T-helper 9 cell (primary cell): Measurements from ENCODE around the gene WNT7B.
A peak's percentile ranks its signal among the peaks of the same experiment; 100 is the strongest.
"Not testable (repeated sequence)": the region's sequence is repeated elsewhere in the genome, so short reads cannot be mapped to it uniquely, and the experiment has no call there.

Experiments used
- DNase-seq: peaks from one replicate; pipeline ENCODE4 v3.0.0-alpha.2; 2020

The WNT7B gene

DNA sequence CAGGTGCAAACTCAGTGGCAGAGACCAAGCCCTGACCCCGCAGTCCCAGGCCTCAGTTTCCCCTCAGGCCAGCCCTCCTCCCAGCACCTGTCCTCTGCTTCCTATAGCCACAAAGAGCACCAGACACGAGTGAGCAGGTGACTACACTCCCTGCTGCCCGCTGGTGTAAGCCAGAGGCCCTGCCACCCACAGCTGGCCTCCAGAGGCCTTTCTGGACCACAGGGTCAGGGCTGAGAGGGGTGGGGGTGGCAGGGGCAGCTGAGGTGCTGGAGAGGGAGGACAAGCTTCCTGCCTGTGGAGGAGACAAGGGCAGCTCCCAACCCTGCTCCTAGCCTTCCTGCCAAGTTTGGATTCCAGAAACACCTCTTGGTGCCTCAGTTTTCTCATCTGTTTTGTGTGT lies 31.3 kb upstream of the WNT7B start:
- no peak for DNase-seq

DNA sequence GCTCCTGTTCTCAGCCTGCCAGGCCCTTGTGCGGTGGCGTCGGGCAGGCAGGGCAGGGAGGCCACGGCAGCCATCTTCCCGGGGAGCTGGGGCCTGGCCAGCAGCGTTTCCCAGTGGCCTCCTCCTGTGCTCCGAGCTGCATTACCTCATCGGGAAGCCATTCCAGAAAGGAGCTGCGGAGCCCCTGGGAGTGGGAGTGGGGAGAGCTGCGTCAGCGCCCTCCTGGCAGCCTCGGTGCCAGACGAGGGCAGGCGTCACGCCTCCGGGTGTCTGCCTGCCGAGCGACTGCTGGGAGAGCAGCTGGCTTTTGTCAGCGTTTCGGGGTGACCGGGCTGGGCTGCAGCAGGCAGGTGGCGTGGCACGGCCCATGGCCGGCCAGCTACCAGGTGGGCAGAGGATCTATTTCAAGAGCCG lies 30.9 kb upstream of the WNT7B start:
- DNase-seq: no peak

DNA sequence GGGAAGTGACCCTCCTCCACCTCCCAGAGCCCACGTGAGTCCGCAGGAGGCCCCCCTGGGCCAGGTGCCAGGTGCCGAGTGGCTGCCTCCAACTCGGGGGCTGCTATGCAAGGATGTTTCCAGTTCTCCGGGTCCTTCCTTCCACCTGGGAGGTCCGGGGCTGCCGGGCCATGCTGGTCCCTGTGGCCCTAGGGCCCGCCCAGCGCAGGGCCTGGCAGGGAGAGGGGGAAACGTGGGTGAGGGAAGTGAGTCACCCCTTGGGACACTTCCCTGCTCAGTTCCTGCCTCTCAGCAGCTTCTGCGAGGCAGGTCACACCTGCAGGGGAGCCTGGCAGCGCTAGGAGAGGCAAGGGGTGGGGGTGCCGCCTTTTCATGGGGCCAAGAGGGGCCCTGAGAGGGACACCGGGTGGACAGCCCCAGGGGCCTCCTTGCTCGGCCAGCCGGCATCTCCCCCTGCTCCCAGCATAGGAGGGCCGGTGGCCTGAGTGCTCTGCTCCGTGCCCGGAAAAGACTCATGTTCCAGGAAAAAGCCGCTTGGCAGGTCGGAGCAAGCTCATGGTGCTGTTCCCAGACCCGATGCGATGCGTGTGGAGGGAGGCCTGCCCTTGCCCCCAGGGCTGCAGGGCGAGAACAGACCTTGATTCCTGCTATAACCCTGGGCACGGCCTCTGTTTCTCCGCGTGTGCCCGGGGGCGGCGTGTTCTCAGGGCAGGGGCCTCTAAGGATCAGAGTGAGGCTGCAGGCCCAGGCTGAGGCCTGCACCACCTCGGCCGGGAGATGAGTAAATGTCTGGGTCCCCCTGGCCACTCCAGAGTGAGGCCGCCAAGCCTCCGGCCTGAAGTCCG lies 30.3 kb upstream of the WNT7B start:
- no peak for DNase-seq

DNA sequence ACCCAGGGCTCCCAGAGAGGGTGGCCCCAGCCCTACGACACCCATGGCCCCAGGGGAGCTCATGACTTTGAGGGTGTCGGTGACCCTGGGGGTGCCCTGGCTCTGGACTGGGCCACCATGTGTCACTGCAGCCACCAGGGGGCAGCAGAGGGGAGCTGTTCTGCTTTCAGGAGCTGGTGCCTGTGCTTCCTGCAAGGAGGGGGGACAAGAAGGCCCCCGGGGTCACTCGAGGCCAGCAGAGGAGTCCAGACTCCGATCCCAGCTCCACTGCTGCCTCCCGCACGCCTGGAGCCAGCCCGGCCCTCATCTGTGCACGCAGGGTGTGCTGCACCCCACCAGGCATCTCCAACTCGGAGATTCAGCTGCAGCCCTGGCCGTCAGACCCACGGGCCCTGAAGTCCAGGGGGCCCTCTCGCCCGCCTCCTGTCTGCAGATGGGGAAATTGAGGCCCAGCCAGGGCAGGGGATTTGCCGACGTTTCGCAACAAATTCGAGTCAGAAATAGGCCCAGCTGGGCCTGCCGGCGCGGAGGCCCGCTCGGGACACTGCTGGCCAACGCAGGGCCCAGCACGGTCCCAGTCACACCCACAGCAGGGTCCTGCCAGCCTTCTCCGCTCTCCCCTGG lies 29.5 kb upstream of the WNT7B start:
- DNase-seq: peak; percentile 94

DNA sequence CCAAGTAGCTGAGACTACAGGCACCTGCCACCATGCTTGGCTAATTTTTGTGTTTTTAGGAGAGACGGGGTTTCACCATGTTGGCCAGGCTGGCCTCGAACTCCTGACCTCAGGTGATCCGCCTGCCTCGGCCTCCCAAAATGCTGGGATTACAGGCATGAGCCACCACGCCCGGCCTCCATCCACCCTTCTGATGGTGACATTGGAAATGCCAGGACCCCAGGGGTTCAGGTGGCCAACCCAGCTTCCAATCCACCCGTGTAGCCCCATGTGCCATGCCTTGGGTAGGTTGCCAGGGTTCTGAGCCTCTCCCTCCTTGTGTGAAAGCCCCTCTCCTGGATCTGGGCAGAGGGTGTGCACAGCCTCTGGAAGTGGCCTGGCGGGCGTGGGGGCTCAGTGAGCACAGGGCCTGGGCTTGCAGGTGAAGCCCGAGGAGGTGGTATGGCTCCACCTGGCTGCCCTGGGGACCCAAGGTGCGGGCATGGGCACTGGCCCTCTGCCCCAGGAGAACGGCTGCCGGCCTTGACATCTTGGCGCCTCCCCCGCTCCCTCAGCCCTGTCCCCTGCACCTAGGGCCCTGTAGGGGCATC lies 28.2 kb upstream of the WNT7B start:
- not testable (repeated sequence) for DNase-seq

DNA sequence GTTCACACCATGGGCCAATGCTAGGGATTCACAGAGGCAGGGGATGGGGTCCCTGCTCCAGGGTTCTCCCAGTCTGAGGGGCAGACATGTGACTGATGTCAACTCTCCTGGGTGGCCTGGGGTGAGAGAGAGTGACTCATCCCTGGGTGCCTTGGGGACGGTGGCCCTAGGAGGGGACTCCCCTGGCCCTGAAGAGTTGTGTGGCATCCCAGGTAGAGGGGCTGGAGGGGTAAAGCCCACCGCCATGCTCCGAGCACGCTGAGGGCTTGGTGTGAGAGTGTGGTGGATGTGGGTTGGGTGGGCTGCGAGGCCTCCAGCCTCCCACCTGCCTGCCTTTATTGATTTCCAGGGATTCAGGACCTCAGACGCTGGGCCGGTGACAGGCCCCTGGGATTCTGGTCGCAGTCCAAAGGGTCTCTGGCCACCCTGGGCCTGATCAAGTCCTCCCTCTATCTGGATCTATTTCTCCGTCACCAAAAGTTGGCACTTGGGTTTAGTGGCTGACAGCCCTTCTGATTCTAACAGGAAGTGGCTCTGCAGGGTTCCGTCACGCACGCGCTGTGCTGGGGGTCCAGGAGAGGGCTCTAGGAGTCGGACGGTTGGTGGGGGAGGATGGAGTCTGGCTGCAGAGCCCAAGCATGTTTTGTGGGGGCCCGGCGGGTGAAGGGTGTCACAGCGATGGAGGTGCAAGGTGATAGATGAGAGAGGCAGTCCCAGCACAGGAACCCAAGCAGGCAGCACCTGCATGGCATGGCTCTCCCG lies 27.3 kb upstream of the WNT7B start:
- DNase-seq: no peak

DNA sequence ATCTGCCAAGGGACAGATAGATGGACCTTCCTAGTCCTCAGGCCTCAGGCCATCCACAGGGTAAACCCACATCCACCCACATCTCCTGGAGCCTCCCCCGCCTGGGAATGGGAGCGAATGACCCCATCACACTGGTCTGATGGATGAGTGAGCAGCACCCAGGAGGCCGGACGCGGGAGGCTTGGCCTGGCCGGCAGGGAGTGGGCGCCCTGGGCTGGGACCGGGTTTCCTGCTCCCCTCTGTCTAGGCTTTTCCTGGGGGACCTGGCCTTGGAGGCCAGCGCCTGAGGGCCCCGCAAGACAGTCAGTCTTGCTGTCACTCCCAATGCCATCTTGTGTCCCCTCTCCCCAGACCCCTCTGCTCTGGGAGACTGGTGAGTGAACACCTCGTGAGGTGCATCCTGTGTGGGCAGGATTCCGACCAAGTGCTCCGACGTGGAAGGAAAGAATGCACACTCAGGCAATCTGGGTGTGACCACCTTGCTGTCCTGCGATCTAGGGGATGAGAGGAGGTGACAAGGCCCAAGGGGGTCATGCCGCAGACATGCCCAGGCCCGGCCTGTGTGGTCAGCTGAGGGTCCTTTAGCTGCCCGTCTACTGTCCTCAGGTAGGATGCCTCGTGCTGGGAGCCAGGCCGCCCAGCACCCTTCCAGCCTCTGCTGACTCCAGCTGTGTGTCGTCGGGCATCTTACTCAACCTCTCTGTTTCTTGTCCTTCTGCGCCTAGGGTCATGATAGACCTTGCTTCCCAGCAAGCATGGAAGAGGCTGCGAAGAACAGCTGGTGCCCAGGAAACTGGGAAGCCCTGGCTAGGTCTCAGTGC lies 26.5 kb upstream of the WNT7B start:
- no peak for DNase-seq

DNA sequence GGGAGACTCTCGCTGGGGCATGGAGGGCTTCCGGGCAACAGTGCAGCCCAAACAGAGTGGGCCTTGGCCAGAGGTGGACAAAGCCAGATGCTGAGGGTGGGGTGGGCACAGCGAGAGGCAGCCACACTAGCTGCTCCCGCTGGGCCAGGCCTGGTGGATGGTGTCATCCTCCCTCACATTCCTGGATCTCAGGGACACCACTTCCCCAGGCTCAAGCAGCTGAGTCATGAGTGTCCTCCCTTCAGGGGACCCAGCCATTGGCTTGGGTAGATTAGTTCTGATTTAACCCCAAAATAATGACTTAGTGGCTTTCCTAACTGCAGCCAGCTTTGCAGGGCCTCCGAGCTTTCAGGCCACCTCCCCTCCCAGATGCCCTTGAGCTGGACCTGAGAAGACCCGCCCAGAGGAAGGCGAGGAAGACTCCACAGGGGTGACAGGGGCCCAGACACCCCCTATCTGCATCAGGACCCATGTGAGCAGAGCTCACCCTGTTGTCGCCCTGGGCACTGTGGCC lies 25.9 kb upstream of the WNT7B start:
- DNase-seq: no peak

DNA sequence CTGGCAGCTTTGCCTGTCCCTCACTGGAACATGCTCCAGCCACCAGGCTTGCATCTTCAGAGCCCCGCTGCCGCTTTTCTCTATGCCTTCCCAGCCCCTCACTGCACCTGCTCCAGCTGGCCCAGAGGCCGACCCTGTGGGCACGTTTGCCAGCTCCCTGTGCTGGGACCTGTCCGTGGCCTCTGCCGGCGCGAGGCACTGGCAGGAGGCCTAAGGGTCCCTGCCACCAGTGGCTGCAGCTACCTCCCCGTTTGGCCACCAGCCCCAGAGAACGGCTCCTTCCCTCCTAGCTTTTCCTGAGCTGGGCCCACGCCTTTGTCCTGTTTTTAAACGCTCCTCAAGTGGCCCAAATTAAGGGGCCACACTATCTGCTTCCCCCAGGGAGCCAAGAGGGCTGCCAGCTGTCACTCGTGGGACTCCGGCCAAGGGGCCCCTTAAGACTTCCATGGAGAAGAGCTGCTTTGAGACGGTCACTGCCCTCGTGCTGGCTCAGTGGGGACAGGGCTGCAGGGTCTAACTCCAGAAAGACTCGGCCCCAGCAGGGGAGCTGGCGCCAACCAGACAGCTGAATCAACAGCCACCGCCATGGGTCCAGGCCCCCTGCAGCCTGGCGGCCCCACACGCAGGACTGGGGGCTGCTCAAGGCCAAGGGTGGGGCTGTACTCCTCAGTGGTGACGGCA lies 24.6 kb upstream of the WNT7B start:
- DNase-seq: no peak

DNA sequence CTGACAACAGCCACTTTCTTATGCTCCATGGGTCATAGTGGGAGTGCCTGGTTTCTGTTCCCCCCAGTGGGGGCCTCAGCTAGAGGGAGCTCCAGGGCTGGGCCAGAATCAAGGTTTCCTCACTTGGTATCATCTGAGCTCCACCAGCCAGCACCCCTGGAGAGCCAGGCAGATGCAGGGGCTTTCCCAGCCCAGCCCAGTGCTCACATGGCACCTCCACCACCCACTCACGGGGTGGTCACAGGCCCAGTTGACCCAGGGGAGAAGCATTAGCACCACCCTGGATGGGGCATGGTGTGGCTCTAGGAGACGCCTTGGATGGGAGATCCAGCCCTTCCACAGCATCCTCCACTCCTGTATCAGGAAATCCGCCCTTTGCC lies 24.1 kb upstream of the WNT7B start:
- DNase-seq: no peak

DNA sequence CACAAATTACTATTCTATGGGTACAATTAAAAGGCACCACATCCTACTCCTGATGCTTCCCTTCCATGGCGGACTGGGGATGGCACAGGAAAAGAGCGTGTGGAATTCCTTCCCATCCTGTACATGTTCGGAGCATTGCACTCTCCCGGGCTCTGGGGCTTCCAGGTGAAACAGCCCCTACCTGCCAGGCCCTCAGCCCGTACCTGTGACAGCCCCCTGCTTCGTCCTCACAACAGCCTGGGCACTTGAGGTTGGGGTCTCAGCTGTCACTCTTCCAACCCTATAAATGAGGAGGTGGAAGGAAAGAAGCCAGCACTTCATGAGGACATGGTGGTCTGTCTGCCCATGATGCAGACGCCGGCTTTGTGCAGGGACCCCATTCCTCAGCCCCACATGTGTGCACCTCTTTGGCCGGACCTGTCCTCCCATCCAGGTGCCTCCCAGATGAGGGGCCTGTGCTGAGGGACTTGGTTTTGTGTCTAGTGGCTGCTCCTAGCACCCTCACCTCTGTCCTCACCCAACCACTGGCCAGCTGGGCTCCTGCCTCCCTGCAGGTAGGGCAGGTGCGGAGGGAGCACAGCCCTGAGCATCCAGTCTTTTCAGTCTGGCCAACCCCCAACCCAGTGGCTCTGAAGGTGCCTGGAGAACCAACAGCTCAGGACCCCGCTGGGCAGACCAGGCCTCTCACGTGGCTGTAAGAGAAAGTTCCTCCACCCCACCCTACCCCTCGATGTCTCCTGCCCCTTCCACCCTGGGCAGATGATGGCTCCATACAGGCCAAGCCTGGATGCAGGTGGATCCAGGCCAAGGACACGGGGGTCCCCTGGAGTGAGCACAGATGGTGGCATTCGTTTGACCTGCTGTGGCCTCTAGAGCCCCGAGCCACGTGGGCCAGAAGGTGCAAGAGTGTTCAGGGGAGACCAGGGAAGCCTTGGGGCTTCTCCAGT lies 23.4 kb upstream of the WNT7B start:
- DNase-seq: no peak

DNA sequence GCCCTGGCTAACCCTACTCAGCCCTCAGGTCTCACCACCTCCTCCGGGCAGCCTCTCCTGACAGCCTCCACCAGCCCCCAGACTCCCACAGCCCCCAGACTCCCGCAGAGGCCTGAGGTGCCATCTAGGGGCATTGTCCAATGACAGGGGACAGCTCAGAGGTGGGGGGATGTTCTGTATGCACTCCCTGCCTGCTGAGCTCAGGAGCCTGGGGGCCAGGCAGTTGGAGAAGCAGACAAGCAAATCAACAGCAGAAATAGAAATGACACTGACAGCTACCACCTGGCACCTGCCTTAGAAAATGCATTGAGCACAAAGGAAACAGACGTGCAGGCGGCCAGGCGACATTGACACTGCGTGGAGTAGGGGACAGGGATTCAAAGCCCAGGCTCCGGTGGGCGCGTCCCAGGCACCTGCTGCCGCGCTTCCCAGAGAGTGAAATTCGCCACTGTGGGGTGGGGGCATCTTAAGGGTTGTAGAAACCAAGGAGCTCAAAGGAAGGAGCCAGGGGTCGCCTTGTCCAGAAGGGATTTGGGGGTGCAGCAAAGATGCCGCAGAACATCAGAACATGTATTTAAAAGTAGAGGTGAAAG lies 22.5 kb upstream of the WNT7B start:
- DNase-seq: no peak

DNA sequence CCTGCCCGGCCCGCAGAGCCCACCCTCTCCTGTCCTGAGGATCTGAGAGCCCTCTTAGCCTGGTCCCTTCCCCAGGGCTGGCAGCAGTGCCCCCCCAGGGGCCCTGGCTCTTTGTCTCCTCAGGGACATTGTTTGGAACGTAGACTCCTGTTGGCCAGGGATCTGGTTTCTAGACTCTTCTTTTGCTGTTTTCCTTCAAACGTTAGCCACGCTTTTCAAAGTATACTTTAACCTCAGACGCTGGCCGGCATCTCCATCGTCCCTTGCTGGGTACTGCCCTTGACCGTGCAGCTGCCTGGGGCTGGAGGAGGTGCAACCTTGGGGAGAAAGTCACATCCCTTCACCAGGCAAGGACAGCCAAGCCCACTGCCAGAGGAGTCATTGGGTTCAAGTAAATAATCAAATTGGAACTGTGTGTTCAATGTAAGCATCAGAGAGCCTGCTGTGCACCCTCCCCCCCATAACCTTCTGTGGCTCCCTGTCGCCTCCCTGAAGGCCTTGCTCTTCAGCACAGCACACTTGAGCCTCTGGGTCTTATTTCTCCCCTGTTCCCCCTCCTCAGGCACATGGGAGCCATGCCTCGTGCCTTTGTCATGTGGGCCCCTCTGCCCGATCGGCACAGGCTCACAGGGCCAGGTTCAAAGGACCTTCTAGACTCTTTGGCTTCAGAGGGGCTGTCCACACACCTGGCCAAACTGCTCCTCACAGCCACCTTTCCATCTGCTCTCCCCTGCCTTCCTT lies 21.8 kb upstream of the WNT7B start:
- DNase-seq: no peak

DNA sequence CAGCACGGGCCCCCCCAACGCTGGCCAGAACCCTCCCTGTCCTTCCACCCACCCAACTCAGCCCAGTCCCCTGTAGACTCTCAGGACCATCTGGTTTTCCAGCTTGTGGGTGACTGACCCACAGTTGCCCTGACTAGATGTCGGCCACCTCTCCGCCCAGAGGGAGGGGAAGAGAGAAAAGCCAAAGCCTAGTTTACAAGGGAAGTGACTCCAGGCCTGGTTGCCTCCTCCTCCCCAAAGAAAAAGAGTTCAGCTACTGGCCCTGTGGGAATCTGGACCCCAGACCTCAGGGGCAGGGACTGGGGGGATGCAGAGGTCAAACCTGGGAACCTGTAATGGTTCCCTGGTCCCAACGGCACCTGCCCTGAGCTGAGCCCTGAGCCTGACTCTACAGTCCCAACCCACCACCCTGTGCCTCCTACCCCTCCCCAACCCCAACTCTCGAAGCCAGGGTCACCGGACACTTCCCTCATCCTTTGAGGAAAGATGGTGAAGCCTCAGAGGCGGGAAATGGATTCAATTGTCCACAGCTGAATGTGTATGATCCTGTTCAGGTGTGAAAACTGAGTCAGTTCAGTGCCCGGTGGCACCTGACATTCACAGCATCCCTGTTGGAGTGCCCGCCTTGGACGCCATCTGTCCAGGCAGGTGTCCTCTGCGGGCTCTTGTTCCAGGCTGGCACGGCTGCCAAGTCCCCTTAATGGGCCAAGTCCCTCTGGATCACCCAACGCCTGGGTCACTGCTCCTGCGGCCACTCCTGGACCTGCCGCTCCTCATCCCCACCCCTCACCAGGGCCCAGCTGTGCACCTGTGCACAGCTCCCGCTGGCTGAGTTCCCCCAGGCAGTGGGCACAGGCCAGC lies 21.0 kb upstream of the WNT7B start:
- DNase-seq: no peak

DNA sequence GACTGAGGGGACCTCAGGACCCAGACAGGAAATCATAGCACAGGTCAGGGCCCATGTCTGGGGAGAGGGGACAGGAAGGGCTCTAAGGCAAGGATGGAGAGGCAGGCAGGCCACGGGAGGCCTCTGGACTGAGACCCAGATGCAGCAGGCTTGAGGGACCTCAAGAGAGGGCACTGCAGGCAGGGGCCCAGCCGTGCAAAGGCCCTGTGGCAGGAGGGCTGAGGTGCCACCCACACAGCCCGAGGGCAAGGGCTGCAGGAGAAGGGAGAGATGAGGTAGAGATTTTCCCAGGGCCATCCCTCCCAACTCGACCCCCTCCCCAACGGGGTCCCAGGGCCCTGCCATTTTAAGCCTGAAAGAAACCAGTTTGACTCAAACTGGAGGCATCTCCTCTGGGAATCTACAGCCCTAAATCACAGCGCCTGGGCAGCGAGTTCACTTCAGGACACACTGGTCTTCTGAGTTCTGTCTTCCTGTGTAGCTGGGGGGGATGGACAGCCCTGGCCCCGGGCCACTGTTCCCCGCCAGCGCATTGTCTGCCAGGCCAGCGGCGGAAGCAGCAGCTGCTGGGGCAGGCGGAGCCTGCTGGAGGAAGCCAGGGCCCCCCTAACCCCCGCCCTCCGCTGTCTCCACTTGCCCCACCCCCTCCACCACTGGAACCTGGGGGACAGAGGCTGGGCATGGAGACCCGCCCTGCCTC lies 20.3 kb upstream of the WNT7B start:
- DNase-seq: no peak

DNA sequence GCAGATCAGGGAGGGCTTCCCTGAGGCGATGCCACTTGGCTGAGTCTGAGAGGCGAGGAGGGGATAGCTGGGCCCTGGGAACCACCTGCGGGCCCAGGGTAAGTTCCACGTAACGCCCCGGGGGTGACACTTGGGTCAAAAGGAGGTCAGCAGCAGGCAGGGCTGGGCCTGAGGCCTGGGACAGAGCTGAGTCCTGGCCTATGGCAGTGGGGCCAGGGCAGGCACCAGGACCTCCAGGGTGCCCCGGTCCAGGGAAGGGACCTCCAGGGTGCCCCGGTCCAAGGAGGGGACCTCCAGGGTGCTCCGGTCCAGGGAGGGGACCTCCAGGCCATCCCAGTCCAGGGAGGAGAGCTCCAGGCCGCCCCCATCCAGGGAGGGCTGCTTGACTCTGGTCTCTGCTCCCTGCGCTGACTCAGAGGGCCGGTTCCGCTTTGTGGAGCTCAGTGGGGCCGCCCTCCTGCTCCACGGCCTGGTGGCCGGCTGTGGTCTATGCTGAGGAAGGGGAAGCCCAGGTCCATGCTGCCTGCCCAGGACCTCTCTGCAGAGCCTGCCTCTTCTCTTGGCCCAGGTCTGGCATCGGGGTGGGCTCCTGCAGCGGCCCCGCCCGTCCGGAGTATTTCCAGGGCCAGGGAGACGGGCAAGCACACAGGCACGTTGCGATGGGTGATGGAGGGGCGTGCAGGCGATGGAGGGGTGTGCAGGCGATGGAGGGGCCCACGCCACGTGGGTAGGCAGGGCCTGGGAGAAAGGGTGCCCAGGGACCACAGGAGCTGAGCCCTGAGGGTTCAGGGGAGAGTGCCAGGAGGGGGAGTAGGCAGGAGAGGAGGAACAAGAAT lies 19.5 kb upstream of the WNT7B start:
- DNase-seq: no peak
